Neural crest cell (in vitro differentiated cells): ENCODE data around the gene GDE1. TPM values are rescaled to one million over a fixed set of nuclear protein-coding genes. Genes with fewer than 3 reads are reported as not detected.

Experiments used
- DNase-seq: peaks from one replicate; pipeline ENCODE4 v3.0.0; 2021; ENCODE audit warnings: low read depth, mixed read lengths, low spot score
- H3K27ac Mint-ChIP-seq: one replicate; pipeline ENCODE4 v1.8.0; 2021; ENCODE audit warnings: mild to moderate bottlenecking, mixed read lengths; ENCODE audit not compliant: unreplicated experiment
- H3K27me3 Mint-ChIP-seq: 2 replicates; pipeline ENCODE4 v1.8.0; 2021; ENCODE audit warnings: low read depth, mild to moderate bottlenecking, mixed read lengths
- H3K36me3 Mint-ChIP-seq: 2 replicates; pipeline ENCODE4 v1.8.0; 2021; ENCODE audit warnings: low read depth, mild to moderate bottlenecking, mixed read lengths
- H3K4me1 Mint-ChIP-seq: 2 replicates; pipeline ENCODE4 v1.8.0; 2021; ENCODE audit warnings: mixed read lengths
- H3K4me3 Mint-ChIP-seq: one replicate; pipeline ENCODE4 v1.8.0; 2021; ENCODE audit warnings: mild to moderate bottlenecking, mixed read lengths
- H3K9me3 Mint-ChIP-seq: 2 replicates; pipeline ENCODE4 v1.8.0; 2021; ENCODE audit warnings: mixed read lengths
- total RNA-seq: library from RNA; stranded (reverse); gene quantifications from 2 replicates; pipeline ENCODE4 v1.2.1, GENCODE V29; 2021
- TF ChIP-seq, protein P1 (sequence below): fragments of 200-600 bp; sonication (generic); conservative IDR thresholded peaks from 2 replicates; pipeline ENCODE4 v1.5.0; 2021; ENCODE audit warnings: antibody characterized with exemption, mild to moderate bottlenecking

The GDE1 gene
- total RNA-seq, 1 donor from 2014 or later: 63.2 TPM

- H3K27ac Mint-ChIP-seq: no peak overlapping the region
- peaks cover 4% of the 10 kb centered on the region for H3K27me3 Mint-ChIP-seq
- H3K36me3 Mint-ChIP-seq: no peaks in the 10 kb centered on the region
- no peak for DNase-seq
- H3K4me3 Mint-ChIP-seq: no peak overlapping the region
- H3K9me3 Mint-ChIP-seq: peaks cover 3% of the 10 kb centered on the region
- H3K4me1 Mint-ChIP-seq: no peaks in the 10 kb centered on the region
- TF ChIP-seq, protein P1, sequence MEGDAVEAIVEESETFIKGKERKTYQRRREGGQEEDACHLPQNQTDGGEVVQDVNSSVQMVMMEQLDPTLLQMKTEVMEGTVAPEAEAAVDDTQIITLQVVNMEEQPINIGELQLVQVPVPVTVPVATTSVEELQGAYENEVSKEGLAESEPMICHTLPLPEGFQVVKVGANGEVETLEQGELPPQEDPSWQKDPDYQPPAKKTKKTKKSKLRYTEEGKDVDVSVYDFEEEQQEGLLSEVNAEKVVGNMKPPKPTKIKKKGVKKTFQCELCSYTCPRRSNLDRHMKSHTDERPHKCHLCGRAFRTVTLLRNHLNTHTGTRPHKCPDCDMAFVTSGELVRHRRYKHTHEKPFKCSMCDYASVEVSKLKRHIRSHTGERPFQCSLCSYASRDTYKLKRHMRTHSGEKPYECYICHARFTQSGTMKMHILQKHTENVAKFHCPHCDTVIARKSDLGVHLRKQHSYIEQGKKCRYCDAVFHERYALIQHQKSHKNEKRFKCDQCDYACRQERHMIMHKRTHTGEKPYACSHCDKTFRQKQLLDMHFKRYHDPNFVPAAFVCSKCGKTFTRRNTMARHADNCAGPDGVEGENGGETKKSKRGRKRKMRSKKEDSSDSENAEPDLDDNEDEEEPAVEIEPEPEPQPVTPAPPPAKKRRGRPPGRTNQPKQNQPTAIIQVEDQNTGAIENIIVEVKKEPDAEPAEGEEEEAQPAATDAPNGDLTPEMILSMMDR: no peak
These were observed 63.0 kb downstream of the GDE1 start for GRCh38 chr16:19458722-19459379.

Other genes starting within 250 kb of the GDE1 start
- gene CLEC19A, start 236.4 kb downstream of the GDE1 start, total RNA-seq: not detected in 2 replicates
- gene TMC5, start 104.2 kb downstream of the GDE1 start, total RNA-seq: not detected in 2 replicates
- 35.2 and 36.3 TPM in 2 replicates for gene CCP110, start 1.8 kb upstream of the GDE1 start, total RNA-seq
- gene VPS35L, start 33.6 kb upstream of the GDE1 start, total RNA-seq: 59.1 and 63.6 TPM in 2 replicates
- 77.9 and 84.4 TPM in 2 replicates for gene KNOP1, start 196.1 kb upstream of the GDE1 start, total RNA-seq
- 23.4 and 23.7 TPM in 2 replicates for gene IQCK, start 196.2 kb upstream of the GDE1 start, total RNA-seq